Stimulated activated CD4-positive, alpha-beta T cell treated with anti-CD3 and anti-CD28 coated beads, Interleukin-4, amount 100 ng/mL, for 4 hours (primary cell): ENCODE results near the gene SPEN.
"Not testable (repeated sequence)": the region's sequence is repeated elsewhere in the genome, so short reads cannot be mapped to it uniquely, and the experiment has no call there.

Experiments
- DNase-seq, 2 experiments: peaks; one replicate each; pipeline ENCODE4 v3.0.0-alpha.2; 2020

SPEN gene

DNA sequence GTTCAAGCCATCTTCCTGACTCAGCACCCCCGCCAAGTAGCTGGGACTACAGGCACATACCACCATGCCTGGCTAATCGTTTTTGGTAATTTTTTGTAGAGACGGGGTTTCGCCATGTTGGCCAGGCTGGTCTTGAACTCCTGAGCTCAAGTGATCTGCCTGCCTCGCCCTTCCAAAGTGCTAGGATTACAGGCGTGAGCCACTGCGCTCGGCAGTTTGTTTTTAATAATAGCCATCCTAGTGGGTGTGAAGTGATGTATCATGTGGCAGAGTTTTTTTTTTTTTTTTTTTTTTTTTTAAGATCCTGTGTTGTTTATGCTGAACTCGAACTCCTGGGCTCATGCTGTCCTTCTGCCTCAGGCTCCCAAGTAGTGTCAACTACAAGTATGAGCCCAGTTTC, 51.8 kb downstream of the SPEN start:
- DNase-seq, result no peak

DNA sequence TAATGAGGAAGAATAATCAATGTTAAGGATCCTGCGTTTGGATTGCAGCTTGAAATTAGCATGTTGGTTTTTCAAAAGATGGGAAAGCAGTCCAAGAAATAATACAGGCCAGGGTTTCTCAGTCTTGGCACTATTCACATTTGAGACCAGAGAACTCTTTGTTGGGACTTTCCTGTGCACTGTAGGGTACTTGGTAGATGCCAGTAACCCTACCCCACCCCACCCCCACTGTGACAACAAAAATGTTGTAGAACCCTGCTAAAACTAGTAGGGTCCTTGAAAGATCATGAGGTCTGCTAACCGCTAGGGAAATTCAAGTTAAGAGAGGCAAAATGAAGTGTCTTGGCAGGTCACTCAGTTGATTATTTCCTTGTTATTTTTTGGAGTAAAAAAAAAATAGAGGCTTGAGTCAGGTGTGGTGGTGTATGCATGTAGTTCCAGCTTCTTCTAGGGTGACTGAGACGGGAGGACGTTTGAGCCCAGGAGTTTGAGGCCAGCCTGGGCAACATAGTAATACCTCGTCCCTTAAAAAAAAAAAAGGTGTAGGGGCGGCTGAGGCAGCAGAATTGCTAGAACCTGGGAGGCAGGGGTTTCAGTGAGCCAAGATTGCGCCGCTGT, 53.3 kb downstream of the SPEN start:
- no peak for DNase-seq

DNA sequence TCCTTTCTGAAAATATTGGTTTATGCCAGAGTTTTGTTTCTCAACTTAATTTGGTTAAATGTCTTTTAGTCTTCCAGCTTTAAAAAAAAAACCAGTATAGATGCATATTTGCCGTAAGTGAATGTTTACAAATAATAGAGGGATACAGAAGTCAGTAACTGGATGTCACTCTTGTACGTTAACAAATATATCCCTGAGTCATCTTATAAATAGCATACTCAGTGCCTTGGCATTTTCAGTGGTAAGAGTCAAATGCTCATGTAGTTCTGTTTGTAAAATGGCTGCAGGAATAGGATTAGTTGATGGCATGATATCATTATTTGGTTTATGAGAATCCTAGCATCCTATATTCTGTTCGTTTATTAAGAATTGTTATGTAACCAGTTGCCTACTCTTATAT, 55.4 kb downstream of the SPEN start:
- DNase-seq, result no peak

DNA sequence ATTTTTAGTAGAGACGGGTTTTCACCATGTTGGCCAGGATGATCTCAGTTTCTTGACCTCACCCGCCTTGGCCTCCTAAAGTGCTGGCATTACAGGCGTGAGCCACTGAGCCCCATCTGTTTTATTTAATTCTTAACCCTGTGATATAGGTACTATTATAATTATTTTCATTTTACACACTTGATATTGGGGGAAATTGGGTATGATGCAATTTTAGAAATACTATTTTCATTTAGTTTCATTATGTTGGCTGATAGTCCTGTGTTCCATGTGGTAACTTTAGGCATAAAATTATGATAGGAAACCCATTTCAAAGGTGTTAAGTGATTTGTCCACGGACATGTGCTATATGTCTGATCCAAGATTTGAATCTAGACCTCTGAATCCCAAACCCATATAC, 61.1 kb downstream of the SPEN start:
- no peak for DNase-seq

DNA sequence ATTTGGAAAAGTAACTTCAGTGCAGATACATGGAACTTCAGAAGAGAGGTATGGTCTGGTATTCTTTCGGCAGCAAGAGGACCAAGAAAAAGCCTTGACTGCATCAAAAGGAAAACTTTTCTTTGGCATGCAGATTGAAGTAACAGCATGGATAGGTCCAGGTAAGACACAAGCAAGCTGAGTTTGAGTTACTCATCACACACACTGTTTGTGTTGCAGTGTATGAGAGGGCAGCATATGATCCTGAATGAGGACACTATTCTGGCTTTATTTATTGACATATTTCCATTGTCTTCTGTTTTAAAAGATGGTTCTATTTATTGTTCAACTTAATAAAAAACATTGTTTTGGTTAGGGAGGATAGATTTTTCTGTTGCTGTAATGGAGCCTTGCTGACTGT, 63.6 kb downstream of the SPEN start:
- no peak for DNase-seq

DNA sequence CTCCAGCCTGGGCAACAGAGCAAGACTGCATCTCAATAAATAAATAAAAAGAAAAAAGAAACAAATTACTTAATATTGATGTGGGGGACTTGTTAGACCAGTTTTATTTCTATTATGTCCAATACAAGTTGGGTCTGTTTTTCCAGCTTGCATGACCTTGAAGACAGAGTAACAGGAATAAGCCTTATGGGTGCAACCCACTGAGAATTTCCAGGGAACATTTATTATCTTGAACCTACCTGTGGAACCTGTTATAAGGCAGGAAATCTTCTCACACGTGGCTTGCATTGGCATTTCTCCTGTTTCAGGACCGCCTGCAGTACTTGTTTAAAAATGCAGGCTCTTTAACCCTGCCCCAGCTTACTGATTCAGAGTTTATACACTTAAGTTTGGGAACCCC, 64.4 kb downstream of the SPEN start:
- DNase-seq, result no peak

DNA sequence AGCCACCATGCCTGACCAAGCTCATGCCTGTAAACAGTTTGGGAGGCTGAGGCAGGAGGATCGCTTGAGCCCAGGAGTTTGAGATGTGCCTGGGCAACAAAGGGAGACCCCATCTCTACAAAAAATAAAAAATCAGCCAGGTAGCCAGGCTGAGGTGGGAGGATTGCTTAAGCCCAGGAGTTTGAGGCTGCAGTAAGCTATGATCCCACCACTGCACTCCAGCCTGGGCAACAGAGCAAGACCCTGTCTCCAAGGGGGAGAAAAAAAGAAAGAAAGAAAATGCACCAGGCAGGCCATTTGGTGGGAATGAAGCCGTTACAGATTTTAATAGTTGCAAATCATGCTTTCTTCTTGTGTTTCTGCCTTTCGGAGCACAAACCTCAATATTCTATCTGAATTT, 66.1 kb downstream of the SPEN start:
- not testable (repeated sequence) for DNase-seq

DNA sequence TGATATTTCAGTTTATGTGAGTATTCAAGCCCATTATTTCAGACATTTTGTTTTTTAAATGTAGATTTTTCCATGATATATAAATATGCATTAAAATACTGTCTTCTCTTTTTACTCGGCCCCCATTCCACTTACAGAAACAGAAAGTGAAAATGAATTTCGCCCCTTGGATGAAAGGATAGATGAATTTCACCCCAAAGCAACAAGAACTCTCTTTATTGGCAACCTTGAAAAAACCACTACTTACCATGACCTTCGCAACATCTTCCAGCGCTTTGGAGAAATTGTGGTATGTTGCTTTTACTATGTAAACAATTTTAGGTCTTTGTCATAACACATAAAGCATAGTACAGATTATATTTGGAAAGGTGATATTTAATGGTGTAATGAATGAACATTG, 68.5 kb downstream of the SPEN start:
- no peak for DNase-seq

DNA sequence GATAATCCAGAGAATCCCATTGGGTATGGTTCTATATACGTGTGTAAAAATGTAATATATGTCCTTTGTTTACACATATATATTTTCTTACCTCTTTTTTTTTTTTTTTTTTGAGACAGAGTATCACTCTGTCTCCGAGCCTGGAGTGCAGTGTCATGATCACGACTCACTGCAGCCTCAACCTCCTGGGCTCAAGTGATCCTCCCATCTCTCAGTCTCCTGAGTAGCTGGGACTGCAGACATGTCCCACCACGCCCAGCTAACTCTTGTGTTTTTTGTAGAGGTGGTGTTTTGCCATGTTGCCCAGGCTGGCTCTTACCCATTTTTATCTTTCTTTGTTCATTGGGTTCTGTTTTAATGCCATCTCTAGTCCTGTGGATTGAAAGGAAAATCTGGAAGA, 68.9 kb downstream of the SPEN start:
- DNase-seq, result no peak

DNA sequence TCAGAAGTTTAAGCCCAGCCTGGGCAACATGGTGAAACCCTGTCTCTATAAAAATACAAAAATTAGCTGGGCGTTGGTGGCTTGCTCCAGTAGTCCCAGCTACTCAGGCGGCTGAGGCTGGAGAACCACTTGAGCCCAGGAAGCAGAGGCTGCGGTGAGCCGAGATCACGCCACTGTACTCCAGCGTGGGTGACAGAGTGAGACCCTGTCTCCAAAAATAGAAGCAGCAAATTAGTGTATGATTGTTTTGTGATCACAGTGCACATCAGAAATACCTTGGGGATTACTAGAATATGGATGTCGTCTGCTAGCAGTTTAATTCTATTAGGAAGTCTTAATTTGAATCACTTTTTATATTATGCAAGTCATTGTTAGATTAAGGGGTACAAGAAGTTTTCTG, 69.4 kb downstream of the SPEN start:
- DNase-seq, result no peak

DNA sequence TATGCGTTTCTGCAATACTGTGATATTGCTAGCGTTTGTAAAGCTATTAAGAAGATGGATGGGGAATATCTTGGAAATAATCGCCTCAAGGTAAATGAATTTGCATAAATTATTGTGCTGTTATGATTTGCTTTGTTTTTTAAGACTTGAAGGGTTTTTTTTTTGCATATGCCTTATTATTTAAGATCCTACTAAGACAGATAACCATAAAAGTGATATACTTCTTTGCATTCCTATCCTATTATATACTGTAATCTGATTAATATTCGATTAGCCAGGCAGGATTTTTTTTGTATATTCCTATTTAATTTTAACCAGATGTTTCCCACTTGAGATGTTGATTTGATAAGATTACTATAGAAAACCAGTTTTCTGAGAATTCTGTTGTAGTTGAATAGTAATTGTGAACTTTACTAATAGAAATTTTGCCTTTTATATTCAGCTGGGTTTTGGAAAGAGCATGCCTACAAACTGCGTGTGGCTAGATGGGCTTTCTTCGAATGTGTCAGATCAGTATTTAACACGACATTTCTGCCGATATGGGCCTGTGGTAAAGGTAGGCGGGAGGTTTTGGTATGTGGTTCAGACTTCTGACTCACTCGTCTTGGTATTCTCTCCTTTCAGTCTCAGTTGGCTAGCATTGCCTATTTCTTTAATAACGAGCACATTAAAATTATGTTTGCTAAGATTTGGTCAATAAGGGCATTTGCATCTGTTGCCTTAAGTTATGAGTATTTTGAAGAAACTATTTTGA, 71.6 kb downstream of the SPEN start:
- DNase-seq, result peak; percentile 33 to 75

DNA sequence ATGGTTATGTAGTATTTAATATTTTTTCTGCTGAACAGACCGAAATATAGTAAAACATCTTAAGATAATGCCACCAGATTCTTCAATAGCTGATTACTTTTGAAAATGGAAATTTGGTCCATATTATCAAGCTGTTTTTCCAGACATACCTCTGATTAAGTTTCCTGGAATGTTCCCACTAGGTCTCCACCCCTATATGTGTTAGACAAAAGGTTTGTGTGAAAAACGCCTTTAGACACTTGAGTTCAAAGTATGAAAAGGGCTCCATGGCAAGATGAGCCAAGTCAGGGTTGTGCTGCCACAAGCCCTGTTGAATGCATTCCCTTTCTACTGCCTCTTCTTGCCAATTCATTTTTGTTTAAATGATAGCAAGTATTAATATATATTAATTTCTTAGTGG, 75.7 kb downstream of the SPEN start:
- no peak for DNase-seq

DNA sequence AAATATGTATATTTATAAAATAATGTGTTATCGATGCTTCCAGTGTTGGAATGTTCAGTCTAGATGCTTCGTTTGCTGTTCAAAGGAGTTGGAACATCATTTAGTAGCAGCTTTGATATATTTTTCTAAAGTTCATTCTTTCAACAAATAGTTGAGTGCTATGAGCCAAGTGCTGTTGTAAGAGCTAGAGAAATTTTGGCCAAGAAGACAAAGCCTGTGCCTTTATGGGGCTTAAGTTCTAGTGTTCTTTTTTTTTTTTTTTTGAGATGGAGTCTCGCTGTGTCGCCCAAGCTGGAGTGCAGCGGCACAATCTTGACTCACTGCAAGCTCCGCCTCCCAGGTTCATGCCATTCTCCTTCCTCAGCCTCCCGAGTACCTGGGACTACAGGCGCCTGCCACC, 78.9 kb downstream of the SPEN start:
- DNase-seq, result not testable (repeated sequence)

DNA sequence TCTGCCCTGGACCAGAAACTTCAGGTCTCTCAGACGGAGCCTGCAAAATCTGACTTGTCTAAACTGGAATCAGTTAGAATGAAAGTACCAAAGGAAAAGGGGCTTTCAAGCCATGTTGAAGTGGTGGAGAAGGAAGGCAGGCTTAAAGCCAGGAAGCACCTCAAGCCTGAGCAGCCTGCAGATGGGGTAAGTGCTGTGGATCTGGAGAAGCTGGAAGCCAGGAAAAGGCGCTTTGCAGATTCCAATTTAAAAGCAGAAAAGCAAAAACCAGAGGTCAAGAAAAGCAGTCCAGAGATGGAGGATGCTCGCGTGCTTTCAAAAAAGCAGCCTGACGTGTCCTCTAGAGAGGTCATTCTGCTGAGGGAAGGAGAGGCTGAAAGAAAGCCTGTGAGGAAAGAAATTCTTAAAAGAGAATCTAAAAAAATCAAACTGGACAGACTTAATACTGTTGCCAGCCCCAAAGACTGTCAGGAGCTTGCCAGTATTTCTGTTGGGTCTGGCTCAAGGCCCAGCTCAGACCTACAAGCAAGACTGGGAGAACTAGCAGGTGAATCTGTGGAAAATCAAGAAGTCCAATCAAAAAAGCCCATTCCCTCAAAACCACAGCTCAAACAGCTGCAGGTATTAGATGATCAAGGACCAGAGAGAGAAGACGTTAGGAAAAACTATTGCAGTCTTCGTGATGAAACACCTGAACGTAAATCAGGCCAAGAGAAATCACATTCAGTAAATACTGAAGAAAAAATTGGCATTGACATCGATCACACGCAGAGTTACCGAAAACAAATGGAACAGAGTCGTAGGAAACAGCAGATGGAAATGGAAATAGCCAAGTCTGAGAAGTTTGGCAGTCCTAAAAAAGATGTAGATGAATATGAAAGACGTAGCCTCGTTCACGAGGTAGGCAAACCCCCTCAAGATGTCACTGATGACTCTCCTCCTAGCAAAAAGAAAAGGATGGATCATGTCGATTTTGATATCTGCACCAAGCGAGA, 81.8 kb downstream of the SPEN start:
- no peak for DNase-seq

DNA sequence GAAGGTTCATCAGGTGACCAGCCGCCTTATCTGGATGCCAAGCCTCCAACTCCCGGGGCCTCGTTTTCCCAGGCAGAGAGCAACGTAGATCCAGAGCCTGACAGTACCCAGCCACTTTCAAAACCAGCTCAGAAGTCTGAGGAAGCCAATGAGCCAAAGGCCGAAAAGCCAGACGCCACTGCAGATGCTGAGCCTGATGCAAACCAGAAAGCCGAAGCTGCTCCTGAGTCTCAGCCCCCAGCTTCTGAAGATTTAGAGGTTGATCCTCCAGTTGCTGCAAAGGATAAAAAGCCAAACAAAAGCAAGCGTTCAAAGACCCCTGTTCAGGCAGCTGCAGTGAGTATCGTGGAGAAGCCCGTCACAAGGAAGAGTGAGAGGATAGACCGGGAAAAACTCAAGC, 83.9 kb downstream of the SPEN start:
- DNase-seq, result no peak

DNA sequence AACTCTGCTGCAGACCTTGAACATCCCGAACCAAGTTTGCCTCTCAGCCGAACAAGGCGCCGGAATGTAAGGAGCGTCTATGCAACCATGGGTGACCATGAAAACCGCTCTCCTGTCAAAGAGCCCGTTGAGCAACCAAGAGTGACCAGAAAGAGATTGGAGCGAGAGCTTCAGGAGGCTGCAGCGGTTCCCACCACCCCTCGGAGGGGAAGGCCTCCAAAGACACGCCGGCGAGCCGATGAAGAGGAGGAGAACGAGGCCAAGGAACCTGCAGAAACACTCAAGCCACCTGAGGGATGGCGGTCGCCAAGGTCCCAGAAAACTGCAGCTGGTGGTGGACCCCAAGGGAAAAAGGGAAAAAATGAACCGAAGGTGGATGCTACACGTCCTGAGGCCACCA, 84.4 kb downstream of the SPEN start:
- DNase-seq, result no peak

DNA sequence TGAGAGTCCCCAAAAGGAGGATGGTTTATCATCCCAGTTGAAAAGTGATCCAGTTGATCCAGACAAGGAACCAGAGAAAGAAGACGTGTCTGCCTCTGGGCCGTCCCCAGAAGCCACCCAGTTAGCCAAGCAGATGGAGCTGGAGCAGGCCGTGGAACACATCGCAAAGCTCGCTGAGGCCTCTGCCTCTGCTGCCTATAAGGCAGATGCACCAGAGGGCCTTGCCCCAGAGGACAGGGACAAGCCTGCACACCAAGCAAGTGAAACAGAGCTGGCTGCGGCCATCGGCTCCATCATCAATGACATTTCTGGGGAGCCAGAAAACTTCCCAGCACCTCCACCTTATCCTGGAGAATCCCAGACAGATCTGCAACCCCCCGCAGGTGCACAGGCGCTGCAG, 85.1 kb downstream of the SPEN start:
- no peak for DNase-seq

DNA sequence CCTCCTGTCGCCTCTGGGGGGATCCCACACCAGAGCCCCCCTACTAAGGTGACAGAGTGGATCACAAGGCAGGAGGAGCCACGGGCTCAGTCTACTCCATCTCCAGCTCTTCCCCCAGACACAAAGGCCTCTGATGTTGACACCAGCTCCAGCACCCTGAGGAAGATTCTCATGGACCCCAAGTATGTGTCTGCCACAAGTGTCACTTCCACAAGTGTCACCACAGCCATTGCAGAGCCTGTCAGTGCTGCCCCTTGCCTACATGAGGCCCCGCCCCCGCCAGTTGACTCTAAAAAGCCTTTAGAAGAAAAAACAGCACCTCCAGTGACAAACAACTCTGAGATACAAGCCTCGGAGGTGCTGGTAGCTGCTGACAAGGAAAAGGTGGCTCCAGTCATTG, 86.2 kb downstream of the SPEN start:
- DNase-seq, result no peak

DNA sequence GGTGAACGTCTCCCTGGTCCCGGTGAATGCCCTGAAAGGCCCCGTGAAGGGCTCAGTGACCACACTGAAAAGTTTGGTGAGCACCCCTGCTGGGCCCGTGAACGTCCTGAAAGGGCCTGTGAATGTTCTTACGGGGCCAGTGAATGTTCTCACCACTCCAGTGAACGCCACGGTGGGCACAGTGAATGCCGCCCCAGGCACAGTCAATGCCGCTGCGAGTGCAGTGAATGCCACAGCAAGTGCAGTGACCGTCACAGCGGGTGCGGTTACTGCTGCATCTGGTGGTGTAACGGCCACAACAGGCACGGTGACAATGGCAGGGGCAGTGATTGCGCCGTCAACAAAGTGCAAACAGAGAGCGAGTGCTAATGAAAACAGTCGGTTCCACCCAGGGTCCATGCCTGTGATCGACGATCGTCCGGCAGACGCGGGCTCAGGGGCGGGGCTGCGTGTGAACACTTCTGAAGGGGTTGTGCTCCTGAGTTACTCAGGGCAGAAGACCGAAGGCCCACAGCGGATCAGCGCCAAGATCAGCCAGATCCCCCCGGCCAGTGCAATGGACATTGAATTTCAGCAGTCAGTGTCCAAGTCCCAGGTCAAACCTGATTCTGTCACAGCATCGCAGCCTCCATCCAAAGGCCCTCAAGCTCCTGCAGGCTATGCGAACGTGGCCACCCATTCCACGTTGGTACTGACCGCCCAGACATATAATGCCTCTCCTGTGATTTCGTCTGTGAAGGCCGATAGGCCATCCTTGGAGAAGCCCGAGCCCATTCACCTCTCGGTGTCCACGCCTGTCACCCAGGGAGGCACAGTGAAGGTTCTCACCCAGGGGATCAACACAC, 86.9 kb downstream of the SPEN start:
- no peak for DNase-seq

DNA sequence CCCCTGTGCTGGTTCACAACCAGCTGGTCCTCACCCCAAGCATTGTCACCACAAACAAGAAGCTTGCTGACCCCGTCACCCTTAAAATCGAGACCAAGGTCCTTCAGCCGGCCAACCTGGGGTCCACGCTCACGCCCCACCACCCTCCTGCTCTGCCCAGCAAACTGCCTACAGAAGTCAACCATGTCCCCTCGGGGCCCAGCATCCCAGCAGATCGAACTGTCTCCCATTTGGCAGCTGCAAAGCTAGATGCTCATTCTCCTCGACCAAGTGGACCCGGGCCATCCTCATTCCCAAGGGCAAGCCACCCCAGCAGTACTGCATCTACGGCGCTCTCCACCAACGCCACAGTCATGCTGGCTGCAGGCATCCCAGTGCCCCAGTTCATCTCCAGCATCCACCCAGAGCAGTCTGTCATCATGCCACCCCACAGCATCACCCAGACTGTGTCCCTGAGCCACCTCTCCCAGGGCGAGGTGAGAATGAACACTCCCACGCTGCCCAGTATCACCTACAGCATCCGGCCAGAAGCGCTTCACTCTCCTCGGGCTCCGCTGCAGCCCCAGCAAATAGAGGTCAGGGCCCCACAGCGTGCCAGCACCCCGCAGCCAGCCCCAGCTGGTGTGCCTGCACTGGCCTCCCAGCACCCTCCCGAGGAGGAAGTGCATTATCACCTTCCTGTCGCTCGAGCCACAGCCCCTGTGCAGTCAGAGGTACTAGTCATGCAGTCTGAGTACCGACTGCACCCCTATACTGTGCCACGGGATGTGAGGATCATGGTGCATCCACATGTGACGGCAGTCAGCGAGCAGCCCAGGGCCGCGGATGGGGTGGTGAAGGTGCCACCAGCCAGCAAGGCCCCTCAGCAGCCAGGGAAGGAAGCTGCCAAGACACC, 87.8 kb downstream of the SPEN start:
- DNase-seq, result no peak

DNA sequence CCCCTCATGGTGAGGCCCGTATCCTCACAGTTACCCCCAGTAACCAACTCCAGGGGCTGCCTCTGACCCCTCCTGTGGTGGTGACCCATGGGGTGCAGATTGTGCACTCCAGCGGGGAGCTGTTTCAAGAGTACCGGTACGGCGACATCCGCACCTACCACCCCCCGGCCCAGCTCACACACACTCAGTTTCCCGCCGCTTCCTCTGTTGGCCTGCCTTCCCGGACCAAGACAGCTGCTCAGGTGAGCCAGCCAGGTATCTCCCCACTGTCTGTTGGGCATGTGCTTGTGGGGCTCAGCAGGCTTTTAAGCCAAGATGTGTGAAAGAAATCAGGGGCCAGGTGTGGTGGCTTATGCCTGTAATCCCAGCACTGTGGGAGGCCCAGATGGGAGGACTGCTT, 88.5 kb downstream of the SPEN start:
- DNase-seq, result no peak

DNA sequence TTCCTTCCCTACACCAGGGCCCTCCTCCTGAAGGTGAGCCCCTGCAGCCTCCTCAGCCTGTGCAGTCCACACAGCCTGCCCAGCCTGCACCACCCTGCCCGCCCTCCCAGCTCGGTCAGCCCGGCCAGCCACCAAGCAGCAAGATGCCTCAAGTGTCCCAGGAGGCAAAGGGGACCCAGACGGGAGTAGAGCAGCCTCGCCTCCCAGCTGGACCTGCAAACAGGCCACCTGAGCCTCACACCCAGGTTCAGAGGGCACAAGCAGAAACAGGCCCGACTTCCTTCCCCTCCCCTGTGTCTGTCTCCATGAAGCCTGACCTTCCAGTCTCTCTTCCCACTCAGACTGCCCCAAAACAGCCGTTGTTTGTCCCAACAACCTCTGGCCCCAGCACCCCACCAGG, 89.6 kb downstream of the SPEN start:
- no peak for DNase-seq
